HTERT RPE-1 (cell line): Measurements from ENCODE around the gene NPVF.

ENCODE experiments used
- in situ Hi-C: fragments of 300-500 bp; cut with MboI; formaldehyde crosslinking; loops from 4 replicates; pipeline ENCODE4 v1.14.3; 2020; ENCODE audit warnings: low sequenced_read_pairs

NPVF gene

GRCh38 chr7:25235471-25235870 is 7.2 kb upstream of the NPVF start:
- in situ Hi-C loops = no loop called here

DNA sequence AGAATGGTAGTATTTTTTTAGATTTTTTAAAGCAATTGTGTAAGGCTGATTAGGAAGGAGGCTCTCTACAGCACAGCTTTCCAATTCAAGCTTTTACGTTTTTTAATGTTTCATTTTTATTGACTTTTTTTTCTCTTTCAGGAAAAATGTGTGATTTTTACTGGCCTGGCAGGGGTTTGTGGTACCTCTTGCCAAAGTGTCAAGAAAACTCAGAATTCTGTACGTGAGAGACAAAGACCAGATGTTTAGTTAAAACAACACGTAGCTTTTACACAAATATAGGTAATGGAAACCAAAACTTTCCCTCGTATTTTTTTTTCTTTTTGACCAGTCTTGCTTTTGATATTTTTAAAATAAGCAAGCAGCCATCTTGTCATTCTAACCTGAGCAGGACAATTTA is 6.0 kb upstream of the NPVF start:
- in situ Hi-C loops = no loop called here

GRCh38 chr7:25223206-25223605 is 5.1 kb downstream of the NPVF start:
- in situ Hi-C loops = no loop called here

GRCh38 chr7:25222666-25223065 is 5.6 kb downstream of the NPVF start:
- in situ Hi-C loops = no loop called here

- in situ Hi-C loops = no loop called here
These were observed 7.3 kb downstream of the NPVF start for GRCh38 chr7:25221009-25221408.

DNA sequence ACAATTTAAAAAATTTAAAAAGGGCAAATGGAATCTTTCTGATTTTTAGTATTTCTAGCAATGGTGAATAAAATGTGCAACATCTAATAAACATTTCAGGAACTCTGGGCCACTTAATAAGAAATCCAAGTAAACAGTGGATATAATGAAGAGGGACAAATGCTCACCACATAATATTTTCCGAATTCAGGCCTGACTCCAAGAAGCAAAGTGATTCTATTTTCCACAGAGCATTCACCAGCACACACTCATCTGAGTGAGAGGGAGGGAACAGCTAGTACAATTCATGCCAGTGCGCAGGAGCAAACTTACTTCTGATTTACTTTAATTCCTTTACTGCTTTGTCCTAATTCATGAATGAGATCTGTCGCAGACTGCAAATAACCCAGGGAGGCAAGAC is 10.1 kb downstream of the NPVF start:
- in situ Hi-C loops = no loop called here

- in situ Hi-C loops = no loop called here
These were observed 11.4 kb downstream of the NPVF start for GRCh38 chr7:25216837-25217236.

DNA sequence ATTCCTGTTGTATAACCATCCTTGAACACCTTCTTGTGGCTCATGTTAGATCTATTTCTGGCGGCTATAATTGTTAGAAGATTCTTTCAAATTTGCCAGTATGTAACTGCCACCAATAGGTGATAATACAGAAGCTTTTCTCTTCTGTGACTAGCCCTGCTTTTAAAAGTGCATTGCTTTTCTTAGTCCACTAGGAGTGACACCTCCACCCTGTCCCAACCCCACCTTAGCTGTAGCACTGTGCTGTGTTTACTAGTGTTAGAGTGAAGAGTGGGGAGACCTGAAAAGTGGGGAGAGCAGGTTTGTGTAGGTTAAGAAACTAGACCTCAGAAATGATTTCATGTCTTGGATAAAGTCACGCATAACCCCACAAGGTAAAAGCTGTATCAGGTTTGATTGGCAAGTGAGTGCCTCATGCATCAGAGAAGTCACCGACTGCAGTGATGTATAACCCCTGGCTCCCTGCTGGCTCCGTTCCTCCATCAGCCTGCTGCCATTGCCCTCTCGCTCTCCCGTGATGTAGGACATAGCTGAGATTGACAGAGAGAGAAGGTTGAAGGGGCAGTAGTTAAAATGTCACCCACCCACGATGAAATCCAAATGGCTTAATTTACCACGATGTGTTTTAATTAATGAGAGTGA is 12.5 kb downstream of the NPVF start:
- in situ Hi-C loops = no loop called here

DNA sequence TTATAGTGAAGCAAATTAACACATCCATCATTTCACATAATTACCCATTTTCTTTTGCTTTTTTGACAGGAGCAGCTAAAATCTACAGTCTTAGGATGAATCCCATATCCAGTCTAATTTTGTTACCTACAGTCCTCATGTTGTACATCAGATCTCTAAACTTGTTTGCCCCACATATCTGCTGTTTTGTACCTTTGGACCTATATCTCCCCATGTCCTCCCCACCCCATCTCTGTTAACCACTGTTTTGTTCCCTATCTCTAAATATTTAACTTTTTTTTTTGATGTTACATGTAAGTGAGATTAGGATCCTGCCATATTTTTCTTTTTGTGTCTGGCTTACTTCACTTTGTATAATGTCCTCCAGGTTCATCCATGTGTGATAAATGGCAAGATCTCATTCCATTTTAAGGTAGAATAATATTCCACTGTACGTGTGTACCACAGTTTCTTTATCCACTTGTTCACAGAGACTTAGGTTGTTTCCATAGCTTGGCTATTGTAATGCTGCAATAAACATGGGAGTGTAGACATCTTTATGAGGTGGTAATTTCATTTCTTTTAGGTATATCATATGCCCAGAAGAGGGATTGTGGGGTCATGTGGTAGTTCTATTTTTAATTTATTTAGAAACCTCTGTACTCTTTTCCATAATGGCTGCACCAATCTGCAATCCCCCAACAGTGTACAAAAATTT is 19.6 kb downstream of the NPVF start:
- in situ Hi-C loops = no loop called here

DNA sequence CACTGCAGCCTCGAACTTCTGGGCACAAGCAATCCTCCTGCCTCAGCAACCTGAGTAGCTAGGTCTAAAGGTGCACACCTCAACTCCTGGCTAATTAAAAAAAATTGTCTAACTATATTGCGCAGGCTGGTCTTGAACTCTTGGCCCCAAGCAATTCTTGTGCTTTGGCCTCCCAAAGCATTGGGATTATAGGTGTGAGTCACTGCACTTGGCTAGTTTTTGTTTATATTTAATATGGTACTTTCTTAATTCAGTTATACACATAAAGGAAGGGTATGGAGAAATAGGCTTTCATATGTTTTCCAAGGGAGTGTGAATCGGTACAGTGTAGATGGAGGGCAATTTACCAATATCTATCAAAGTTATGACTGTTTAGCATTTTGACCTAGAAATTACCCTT is 20.4 kb downstream of the NPVF start:
- in situ Hi-C loops = no loop called here

- in situ Hi-C loops = no loop called here
These were observed 21.5 kb downstream of the NPVF start for GRCh38 chr7:25206765-25207164.

GRCh38 chr7:25196132-25196896 is 32.0 kb downstream of the NPVF start:
- in situ Hi-C loops = no loop called here

DNA sequence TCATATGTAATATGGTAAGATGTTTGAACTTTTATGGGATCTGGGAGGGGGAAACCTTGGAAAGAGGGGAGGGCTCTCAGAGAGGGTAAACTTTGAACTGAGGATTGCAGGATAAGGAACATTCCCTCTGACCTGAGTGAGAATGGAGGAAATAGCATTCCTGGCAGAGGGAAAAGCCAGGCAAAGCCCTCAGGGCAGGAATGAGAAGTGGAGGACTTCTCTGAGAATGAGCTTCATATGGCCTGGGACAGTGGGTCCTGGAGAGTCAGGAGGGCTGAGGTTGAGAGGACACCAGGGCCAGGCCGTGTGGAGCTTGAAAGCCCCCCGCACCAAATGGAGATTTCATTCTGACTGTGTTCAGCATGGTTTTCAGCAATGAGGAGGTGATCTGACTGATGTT is 34.2 kb downstream of the NPVF start:
- in situ Hi-C loops = no loop called here

DNA sequence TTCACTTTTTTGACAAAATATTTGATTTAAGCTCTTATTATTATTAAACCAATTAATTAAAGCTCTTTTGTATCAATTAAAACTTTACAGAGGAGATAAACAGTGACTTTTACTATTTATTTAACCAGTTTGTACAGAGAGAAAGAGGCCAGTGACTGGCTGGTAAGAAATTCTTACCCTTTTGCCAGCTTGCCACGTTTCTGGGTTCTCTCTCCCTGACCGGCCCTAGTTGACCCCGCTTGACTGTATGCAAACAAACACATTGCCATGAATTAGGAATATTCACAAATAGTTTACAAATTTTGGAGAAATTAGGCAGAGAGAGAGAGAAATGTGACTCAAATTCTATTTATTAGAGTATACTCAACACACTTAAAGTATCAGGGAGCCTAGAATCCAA is 36.2 kb downstream of the NPVF start:
- in situ Hi-C loops = no loop called here

DNA sequence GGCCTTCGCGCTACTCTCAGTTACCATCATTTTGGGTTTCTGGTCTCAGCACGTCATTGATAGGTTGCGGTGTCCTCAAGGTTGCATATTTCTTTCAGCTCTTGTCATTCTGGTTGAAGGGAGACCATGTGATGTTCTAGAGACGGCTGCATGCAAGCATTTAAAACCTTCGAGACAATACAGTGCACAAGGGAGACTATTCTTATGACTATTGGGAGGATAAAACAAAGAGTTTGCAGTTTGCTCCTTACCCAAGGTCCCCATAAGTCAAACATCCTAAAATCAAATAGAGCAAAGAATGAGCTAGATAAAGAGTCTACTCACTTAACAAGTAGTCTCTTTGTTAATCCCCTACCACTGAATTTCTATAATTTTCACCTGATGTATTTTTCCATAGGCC is 39.1 kb downstream of the NPVF start:
- in situ Hi-C loops = no loop called here

DNA sequence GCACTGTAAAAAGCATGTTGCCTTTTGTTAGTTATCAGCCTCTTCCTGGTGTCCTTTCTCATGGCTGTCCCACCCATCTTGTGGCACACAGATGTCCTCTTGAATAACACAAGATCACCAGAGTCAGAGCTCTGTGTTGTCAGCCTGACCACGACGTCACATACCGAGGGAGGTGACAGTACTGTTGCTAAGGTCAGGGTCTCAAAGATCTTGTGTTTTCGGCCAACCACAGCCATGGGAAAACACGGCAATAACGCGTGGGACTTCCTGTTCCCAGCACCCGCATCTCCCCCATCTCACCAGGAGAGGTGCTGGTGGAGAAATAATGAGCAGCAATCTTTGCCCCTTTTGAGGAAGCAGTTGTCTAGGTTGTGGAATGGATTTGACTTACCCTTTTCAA is 40.4 kb downstream of the NPVF start:
- in situ Hi-C loops = no loop called here

DNA sequence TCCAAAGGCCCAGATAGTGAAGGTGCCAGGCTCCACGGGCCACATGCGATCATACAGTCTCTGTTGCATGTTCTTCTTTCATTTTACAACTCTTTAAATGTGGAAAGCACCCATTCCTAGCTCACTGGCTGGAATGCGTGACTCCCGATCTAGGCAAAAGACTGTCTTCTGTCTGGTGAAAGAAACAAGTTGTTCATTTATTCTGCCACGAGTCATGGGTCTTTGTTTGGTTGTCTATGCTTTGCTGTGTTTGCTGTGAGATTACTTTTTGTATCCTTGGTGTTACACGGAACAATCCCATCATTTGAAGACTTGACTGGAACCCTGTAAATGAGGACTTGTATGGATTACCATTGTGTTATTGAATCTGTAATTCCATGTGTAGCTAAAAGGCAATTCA is 41.9 kb downstream of the NPVF start:
- in situ Hi-C loops = no loop called here

GRCh38 chr7:25181532-25181931 is 46.8 kb downstream of the NPVF start:
- in situ Hi-C loops = no loop called here

- in situ Hi-C loops = no loop called here
These were observed 47.3 kb downstream of the NPVF start for GRCh38 chr7:25180946-25181345.

GRCh38 chr7:25180592-25180923 is 47.7 kb downstream of the NPVF start:
- in situ Hi-C loops = no loop called here

- in situ Hi-C loops = no loop called here
These were observed 48.3 kb downstream of the NPVF start for GRCh38 chr7:25179771-25180591.
